ENCODE data around the gene HMGN5. TPM values are rescaled to one million over a fixed set of nuclear protein-coding genes. Genes with fewer than 3 reads are reported as not detected.

HMGN5 gene
- total RNA-seq, 1 donor from 2014 or later, result 1.3 TPM

- intact Hi-C loops (cut with micrococcal nuclease), result loop anchor here (1.0 to 5.0 kb wide), 2 partner anchors 79 to 82 kb away; no protein-coding TSS in a partner anchor
- peak overlapping the region; percentile 90 for H3K27ac Mint-ChIP-seq
Observed at GRCh38 chrX:81202943-81203342, 1.2 kb upstream of the HMGN5 start.

GRCh38 chrX:81202456-81202819 is 725 bp upstream of the HMGN5 start:
- Mint-ChIP-seq H3K4me3 (peak overlapping the region; percentile 93), H3K4me1 (ENCODE audit: low read depth) (peaks cover 39% of the 10 kb centered on the region), H3K9me3 (no peaks in the 10 kb centered on the region), H3K27me3 (ENCODE audit: insufficient read depth) (no peaks in the 10 kb centered on the region), H3K36me3 (ENCODE audit: low read depth) (peaks cover 11% of the 10 kb centered on the region), H3K27ac (peak overlapping the region; percentile 90)
- DNase-seq (ENCODE audit: low spot score), result no peak
- intact Hi-C loops (cut with micrococcal nuclease), result loop anchor here (1.0 to 5.0 kb wide), 2 partner anchors 80 to 81 kb away; no protein-coding TSS in a partner anchor

More at GRCh38 chrX:81202943-81203342, 1.2 kb upstream of the HMGN5 start:
- no peak for DNase-seq (ENCODE audit: low spot score)
- Mint-ChIP-seq H3K4me3 (peak overlapping the region; percentile 93), H3K27me3 (ENCODE audit: insufficient read depth) (no peaks in the 10 kb centered on the region), H3K36me3 (ENCODE audit: low read depth) (peaks cover 11% of the 10 kb centered on the region), H3K9me3 (no peaks in the 10 kb centered on the region), H3K4me1 (ENCODE audit: low read depth) (peaks cover 39% of the 10 kb centered on the region)

- H3K4me1 Mint-ChIP-seq (ENCODE audit: low read depth), result peaks cover 39% of the 10 kb centered on the region
Observed at GRCh38 chrX:81201071-81201470, 642 bp downstream of the HMGN5 start.

GRCh38 chrX:81195712-81196111 is 6.0 kb downstream of the HMGN5 start:
- intact Hi-C loops (cut with micrococcal nuclease), result no loop called here
- no peaks in the 10 kb centered on the region for H3K4me1 Mint-ChIP-seq (ENCODE audit: low read depth)
- DNase-seq (ENCODE audit: low spot score), result peak; percentile 30
- H3K27ac Mint-ChIP-seq, result no peak overlapping the region
- H3K9me3 Mint-ChIP-seq, result no peaks in the 10 kb centered on the region
- no peaks in the 10 kb centered on the region for H3K36me3 Mint-ChIP-seq (ENCODE audit: low read depth)
- H3K4me3 Mint-ChIP-seq, result no peak overlapping the region
- H3K27me3 Mint-ChIP-seq (ENCODE audit: insufficient read depth), result peaks cover 2% of the 10 kb centered on the region

More at GRCh38 chrX:81201071-81201470, 642 bp downstream of the HMGN5 start:
- DNase-seq (ENCODE audit: low spot score), result no peak
- Mint-ChIP-seq H3K27ac (peak overlapping the region; percentile 90), H3K9me3 (no peaks in the 10 kb centered on the region), H3K27me3 (ENCODE audit: insufficient read depth) (no peaks in the 10 kb centered on the region), H3K4me3 (peak overlapping the region; percentile 93), H3K36me3 (ENCODE audit: low read depth) (peaks cover 9% of the 10 kb centered on the region)
- intact Hi-C loops (cut with micrococcal nuclease), result loop anchor here (1.0 to 5.0 kb wide), 2 partner anchors 81 to 393 kb away; no protein-coding TSS in a partner anchor

GRCh38 chrX:81195259-81195658 is 6.5 kb downstream of the HMGN5 start:
- Mint-ChIP-seq H3K9me3 (no peaks in the 10 kb centered on the region), H3K27ac (no peak overlapping the region), H3K27me3 (ENCODE audit: insufficient read depth) (peaks cover 2% of the 10 kb centered on the region), H3K36me3 (ENCODE audit: low read depth) (no peaks in the 10 kb centered on the region), H3K4me1 (ENCODE audit: low read depth) (no peaks in the 10 kb centered on the region), H3K4me3 (no peak overlapping the region)
- DNase-seq (ENCODE audit: low spot score), result no peak
- intact Hi-C loops (cut with micrococcal nuclease), result no loop called here

- Mint-ChIP-seq H3K27me3 (ENCODE audit: insufficient read depth) (peaks cover 2% of the 10 kb centered on the region), H3K27ac (no peak overlapping the region), H3K9me3 (no peaks in the 10 kb centered on the region), H3K4me1 (ENCODE audit: low read depth) (no peaks in the 10 kb centered on the region), H3K36me3 (ENCODE audit: low read depth) (no peaks in the 10 kb centered on the region), H3K4me3 (no peak overlapping the region)
- intact Hi-C loops (cut with micrococcal nuclease), result loop anchor here (1.0 kb wide), 1 partner anchor 203 kb away; no protein-coding TSS in a partner anchor
- no peak for DNase-seq (ENCODE audit: low spot score)
Observed at GRCh38 chrX:81174286-81174685, 27.4 kb downstream of the HMGN5 start.

- Mint-ChIP-seq H3K4me1 (ENCODE audit: low read depth) (no peaks in the 10 kb centered on the region), H3K27ac (no peak overlapping the region), H3K27me3 (ENCODE audit: insufficient read depth) (no peaks in the 10 kb centered on the region), H3K9me3 (no peaks in the 10 kb centered on the region), H3K4me3 (no peak overlapping the region), H3K36me3 (ENCODE audit: low read depth) (no peaks in the 10 kb centered on the region)
- no peak for DNase-seq (ENCODE audit: low spot score)
- intact Hi-C loops (cut with micrococcal nuclease), result no loop called here
Observed at GRCh38 chrX:81168391-81168790, 33.3 kb downstream of the HMGN5 start.

- H3K27ac Mint-ChIP-seq, result peak overlapping the region; percentile 76
- no peaks in the 10 kb centered on the region for H3K36me3 Mint-ChIP-seq (ENCODE audit: low read depth)
- peak; percentile 78 for DNase-seq (ENCODE audit: low spot score)
- no peaks in the 10 kb centered on the region for H3K9me3 Mint-ChIP-seq
- H3K27me3 Mint-ChIP-seq (ENCODE audit: insufficient read depth), result peaks cover 9% of the 10 kb centered on the region
- peaks cover 18% of the 10 kb centered on the region for H3K4me1 Mint-ChIP-seq (ENCODE audit: low read depth)
- intact Hi-C loops (cut with micrococcal nuclease), result loop anchor here (1.0 to 2.0 kb wide), 3 partner anchors 81 to 313 kb away; partner anchors contain the start of gene SH3BGRL
- peak overlapping the region; percentile 94 for H3K4me3 Mint-ChIP-seq
Observed at GRCh38 chrX:81121513-81122363, 80.0 kb downstream of the HMGN5 start.

GRCh38 chrX:81120936-81121371 is 80.8 kb downstream of the HMGN5 start:
- no peaks in the 10 kb centered on the region for H3K9me3 Mint-ChIP-seq
- peak overlapping the region; percentile 76 for H3K27ac Mint-ChIP-seq
- peaks cover 9% of the 10 kb centered on the region for H3K27me3 Mint-ChIP-seq (ENCODE audit: insufficient read depth)
- no peak for DNase-seq (ENCODE audit: low spot score)
- no peaks in the 10 kb centered on the region for H3K36me3 Mint-ChIP-seq (ENCODE audit: low read depth)
- intact Hi-C loops (cut with micrococcal nuclease), result loop anchor here (1.0 to 2.0 kb wide), 3 partner anchors 81 to 313 kb away; partner anchors contain the start of gene SH3BGRL
- H3K4me1 Mint-ChIP-seq (ENCODE audit: low read depth), result peaks cover 18% of the 10 kb centered on the region
- H3K4me3 Mint-ChIP-seq, result peak overlapping the region; percentile 94

GRCh38 chrX:81120258-81120935 is 81.3 kb downstream of the HMGN5 start:
- Mint-ChIP-seq H3K27ac (no peak overlapping the region), H3K27me3 (ENCODE audit: insufficient read depth) (peaks cover 9% of the 10 kb centered on the region), H3K4me1 (ENCODE audit: low read depth) (peaks cover 18% of the 10 kb centered on the region), H3K36me3 (ENCODE audit: low read depth) (no peaks in the 10 kb centered on the region), H3K4me3 (peak overlapping the region; percentile 94), H3K9me3 (no peaks in the 10 kb centered on the region)
- no peak for DNase-seq (ENCODE audit: low spot score)
- intact Hi-C loops (cut with micrococcal nuclease), result loop anchor here (2.0 kb wide), 1 partner anchor 244 kb away; no protein-coding TSS in a partner anchor

GRCh38 chrX:81114757-81115156 is 87.0 kb downstream of the HMGN5 start:
- Mint-ChIP-seq H3K27me3 (ENCODE audit: insufficient read depth) (no peaks in the 10 kb centered on the region), H3K4me1 (ENCODE audit: low read depth) (peaks cover 3% of the 10 kb centered on the region), H3K9me3 (no peaks in the 10 kb centered on the region), H3K4me3 (no peak overlapping the region), H3K36me3 (ENCODE audit: low read depth) (no peaks in the 10 kb centered on the region), H3K27ac (no peak overlapping the region)
- intact Hi-C loops (cut with micrococcal nuclease), result no loop called here
- DNase-seq (ENCODE audit: low spot score), result no peak

- H3K4me1 Mint-ChIP-seq (ENCODE audit: low read depth), result no peaks in the 10 kb centered on the region
- no peaks in the 10 kb centered on the region for H3K27me3 Mint-ChIP-seq (ENCODE audit: insufficient read depth)
- intact Hi-C loops (cut with micrococcal nuclease), result no loop called here
- H3K27ac Mint-ChIP-seq, result no peak overlapping the region
- no peak overlapping the region for H3K4me3 Mint-ChIP-seq
- H3K36me3 Mint-ChIP-seq (ENCODE audit: low read depth), result no peaks in the 10 kb centered on the region
- no peak for DNase-seq (ENCODE audit: low spot score)
- H3K9me3 Mint-ChIP-seq, result no peaks in the 10 kb centered on the region
Observed at GRCh38 chrX:81110286-81110685, 91.4 kb downstream of the HMGN5 start.

GRCh38 chrX:81082649-81083048 is 119.1 kb downstream of the HMGN5 start:
- H3K27ac Mint-ChIP-seq, result no peak overlapping the region
- intact Hi-C loops (cut with micrococcal nuclease), result no loop called here
- no peaks in the 10 kb centered on the region for H3K4me1 Mint-ChIP-seq (ENCODE audit: low read depth)
- DNase-seq (ENCODE audit: low spot score), result no peak
- H3K9me3 Mint-ChIP-seq, result no peaks in the 10 kb centered on the region
- H3K27me3 Mint-ChIP-seq (ENCODE audit: insufficient read depth), result no peaks in the 10 kb centered on the region
- no peak overlapping the region for H3K4me3 Mint-ChIP-seq
- H3K36me3 Mint-ChIP-seq (ENCODE audit: low read depth), result no peaks in the 10 kb centered on the region
